HG03095 (cell line): ENCODE measurements around the gene ASB13.
"Not testable (repeated sequence)": the region's sequence is repeated elsewhere in the genome, so short reads cannot be mapped to it uniquely, and the experiment has no call there.

Experiments used
- ATAC-seq: cut with Tn5 transposase; IDR thresholded peaks from one replicate; pipeline ENCODE4 v1.9.1; 2021; ENCODE audit warnings: moderate library complexity; ENCODE audit not compliant: unreplicated experiment

Gene ASB13

GRCh38 chr10:5625992-5626777 is 40.2 kb downstream of the ASB13 start:
- ATAC-seq, result no peak

- ATAC-seq, result no peak
These were observed 41.7 kb downstream of the ASB13 start for GRCh38 chr10:5624701-5625100.

GRCh38 chr10:5623081-5623748 is 43.2 kb downstream of the ASB13 start:
- ATAC-seq, result peak; percentile 93

GRCh38 chr10:5622186-5622960 is 44.0 kb downstream of the ASB13 start:
- ATAC-seq, result no peak

GRCh38 chr10:5621371-5621770 is 45.0 kb downstream of the ASB13 start:
- ATAC-seq, result not testable (repeated sequence)

- no peak for ATAC-seq
These were observed 45.4 kb downstream of the ASB13 start for GRCh38 chr10:5620966-5621365.

- no peak for ATAC-seq
These were observed 46.1 kb downstream of the ASB13 start for GRCh38 chr10:5620223-5620721.

- no peak for ATAC-seq
These were observed 46.8 kb downstream of the ASB13 start for GRCh38 chr10:5619362-5620211.

GRCh38 chr10:5618829-5619228 is 47.6 kb downstream of the ASB13 start:
- no peak for ATAC-seq

- no peak for ATAC-seq
These were observed 48.4 kb downstream of the ASB13 start for GRCh38 chr10:5618042-5618441.

GRCh38 chr10:5617521-5617920 is 48.9 kb downstream of the ASB13 start:
- no peak for ATAC-seq

- ATAC-seq, result no peak
These were observed 49.6 kb downstream of the ASB13 start for GRCh38 chr10:5616836-5617235.

- ATAC-seq, result no peak
These were observed 50.3 kb downstream of the ASB13 start for GRCh38 chr10:5616046-5616445.

- no peak for ATAC-seq
These were observed 51.1 kb downstream of the ASB13 start for GRCh38 chr10:5615316-5615715.

GRCh38 chr10:5614155-5614721 is 52.2 kb downstream of the ASB13 start:
- no peak for ATAC-seq

GRCh38 chr10:5613481-5614154 is 52.8 kb downstream of the ASB13 start:
- ATAC-seq, result no peak

- ATAC-seq, result no peak
These were observed 54.3 kb downstream of the ASB13 start for GRCh38 chr10:5611899-5612680.

- ATAC-seq, result no peak
These were observed 56.3 kb downstream of the ASB13 start for GRCh38 chr10:5609952-5610616.
